Bronchial epithelial cell (primary cell): ENCODE data around the gene PIAS4. TPM values are rescaled to one million over a fixed set of nuclear protein-coding genes. Genes with fewer than 3 reads are reported as not detected.

Experiments
- DNase-seq: peaks from one replicate; pipeline ENCODE4 v3.0.0-alpha.2; 2010; ENCODE audit warnings: low read depth
- FAIRE-seq: peaks from 2 replicates; lab custom pipeline; 2011; peaks lifted over from hg19 to GRCh38; lab: Jason Lieb, UNC
- H3K27me3 ChIP-seq: 2 replicates; pipeline ENCODE4 v1.5.1; 2011; ENCODE audit warnings: low read length; ENCODE audit not compliant: control insufficient read depth, insufficient read depth
- H3K36me3 ChIP-seq: 2 replicates; pipeline ENCODE4 v1.5.1; 2011; ENCODE audit warnings: low read length; ENCODE audit not compliant: control insufficient read depth, insufficient read depth
- H3K4me3 ChIP-seq: 2 replicates; pipeline ENCODE4 v1.5.1; 2011; ENCODE audit warnings: mild to moderate bottlenecking, low read depth, low read length, control low read depth
- total RNA-seq: library from RNA; depleted of rRNA; stranded (reverse); fragments of >200 nt; gene quantifications from 2 replicates; pipeline ENCODE4 v1.2.1, GENCODE V29; 2014
- TF ChIP-seq, protein P1 (sequence below): IDR thresholded peaks from 2 replicates; pipeline ENCODE4 v1.5.1; 2011; ENCODE audit warnings: mild to moderate bottlenecking, moderate library complexity, low read length, control low read depth, inconsistent platforms; ENCODE audit not compliant: insufficient read depth, severe bottlenecking

PIAS4 gene
- total RNA-seq, 1 donor from 2014 or later, result 10.0 TPM

DNA sequence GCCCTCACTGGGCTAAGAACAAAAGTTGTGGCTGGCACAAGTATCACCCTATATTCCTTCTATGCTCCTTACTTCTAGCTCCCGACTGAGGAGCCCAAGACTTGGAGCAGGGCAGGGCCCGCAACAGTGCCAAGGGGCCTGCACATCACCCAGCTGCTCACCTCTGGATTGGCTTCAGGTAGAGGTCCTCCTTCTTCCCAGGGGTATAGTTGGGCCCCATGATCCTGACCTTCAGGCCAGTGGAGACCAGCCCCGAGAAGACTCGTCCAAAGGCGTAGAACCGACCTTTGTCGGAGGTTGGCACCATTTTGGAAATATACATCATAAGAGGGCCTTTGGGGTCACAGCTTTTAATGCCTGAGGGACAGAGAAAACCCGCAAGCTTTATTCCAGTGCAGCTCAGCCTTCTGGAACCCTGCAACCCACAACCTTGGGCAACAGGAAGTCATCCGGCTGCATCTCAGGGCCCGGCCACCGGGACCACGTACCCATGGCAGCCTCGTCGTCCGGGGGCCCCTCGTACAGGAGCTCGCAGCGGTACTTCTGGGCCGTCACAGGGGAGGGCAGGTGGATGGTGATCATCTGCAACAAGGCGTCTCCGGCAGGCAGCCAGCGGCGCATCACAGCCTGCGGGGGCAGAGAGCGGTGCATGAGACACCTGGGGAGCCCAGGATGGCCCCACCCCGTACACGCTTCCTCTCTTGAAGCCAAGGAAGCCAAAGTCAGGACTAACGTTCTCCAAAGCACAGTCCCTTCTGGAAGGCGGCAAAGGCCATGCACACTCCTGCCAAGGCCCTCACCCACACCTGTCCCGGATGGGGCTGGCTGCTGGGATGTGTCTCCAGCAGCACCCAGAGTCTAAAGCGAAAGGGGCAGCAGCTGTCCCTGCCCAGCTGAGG lies 26.9 kb upstream of the PIAS4 start:
- DNase-seq (no peak), FAIRE-seq (no peak)
- TF ChIP-seq, protein P1, sequence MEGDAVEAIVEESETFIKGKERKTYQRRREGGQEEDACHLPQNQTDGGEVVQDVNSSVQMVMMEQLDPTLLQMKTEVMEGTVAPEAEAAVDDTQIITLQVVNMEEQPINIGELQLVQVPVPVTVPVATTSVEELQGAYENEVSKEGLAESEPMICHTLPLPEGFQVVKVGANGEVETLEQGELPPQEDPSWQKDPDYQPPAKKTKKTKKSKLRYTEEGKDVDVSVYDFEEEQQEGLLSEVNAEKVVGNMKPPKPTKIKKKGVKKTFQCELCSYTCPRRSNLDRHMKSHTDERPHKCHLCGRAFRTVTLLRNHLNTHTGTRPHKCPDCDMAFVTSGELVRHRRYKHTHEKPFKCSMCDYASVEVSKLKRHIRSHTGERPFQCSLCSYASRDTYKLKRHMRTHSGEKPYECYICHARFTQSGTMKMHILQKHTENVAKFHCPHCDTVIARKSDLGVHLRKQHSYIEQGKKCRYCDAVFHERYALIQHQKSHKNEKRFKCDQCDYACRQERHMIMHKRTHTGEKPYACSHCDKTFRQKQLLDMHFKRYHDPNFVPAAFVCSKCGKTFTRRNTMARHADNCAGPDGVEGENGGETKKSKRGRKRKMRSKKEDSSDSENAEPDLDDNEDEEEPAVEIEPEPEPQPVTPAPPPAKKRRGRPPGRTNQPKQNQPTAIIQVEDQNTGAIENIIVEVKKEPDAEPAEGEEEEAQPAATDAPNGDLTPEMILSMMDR, result no peak
- Histone ChIP-seq H3K36me3 (peaks cover 82% of the 10 kb centered on the region), H3K27me3 (no peaks in the 10 kb centered on the region), H3K4me3 (no peak overlapping the region)

DNA sequence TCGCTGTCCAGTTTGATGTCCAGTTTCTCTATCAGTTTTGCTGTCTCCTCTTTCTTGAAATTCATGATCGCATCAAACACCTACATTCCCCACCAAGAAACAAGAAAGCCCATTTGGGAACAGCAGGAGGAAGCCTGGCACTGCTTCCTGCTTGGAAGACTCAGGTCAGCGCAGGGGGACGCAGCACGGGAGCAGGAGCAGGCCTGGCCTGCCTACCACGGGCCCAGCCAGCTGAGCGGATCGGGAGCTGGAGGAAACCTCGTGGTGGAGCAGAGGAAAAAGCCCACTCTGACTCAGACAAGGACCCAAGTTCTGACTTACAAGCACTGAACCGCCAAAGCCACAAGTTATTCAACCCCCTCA lies 26.2 kb upstream of the PIAS4 start:
- DNase-seq, result no peak
- TF ChIP-seq, protein P1, result no peak
- H3K27me3 ChIP-seq, result no peaks in the 10 kb centered on the region
- FAIRE-seq, result no peak
- no peak overlapping the region for H3K4me3 ChIP-seq
- H3K36me3 ChIP-seq, result peaks cover 76% of the 10 kb centered on the region

DNA sequence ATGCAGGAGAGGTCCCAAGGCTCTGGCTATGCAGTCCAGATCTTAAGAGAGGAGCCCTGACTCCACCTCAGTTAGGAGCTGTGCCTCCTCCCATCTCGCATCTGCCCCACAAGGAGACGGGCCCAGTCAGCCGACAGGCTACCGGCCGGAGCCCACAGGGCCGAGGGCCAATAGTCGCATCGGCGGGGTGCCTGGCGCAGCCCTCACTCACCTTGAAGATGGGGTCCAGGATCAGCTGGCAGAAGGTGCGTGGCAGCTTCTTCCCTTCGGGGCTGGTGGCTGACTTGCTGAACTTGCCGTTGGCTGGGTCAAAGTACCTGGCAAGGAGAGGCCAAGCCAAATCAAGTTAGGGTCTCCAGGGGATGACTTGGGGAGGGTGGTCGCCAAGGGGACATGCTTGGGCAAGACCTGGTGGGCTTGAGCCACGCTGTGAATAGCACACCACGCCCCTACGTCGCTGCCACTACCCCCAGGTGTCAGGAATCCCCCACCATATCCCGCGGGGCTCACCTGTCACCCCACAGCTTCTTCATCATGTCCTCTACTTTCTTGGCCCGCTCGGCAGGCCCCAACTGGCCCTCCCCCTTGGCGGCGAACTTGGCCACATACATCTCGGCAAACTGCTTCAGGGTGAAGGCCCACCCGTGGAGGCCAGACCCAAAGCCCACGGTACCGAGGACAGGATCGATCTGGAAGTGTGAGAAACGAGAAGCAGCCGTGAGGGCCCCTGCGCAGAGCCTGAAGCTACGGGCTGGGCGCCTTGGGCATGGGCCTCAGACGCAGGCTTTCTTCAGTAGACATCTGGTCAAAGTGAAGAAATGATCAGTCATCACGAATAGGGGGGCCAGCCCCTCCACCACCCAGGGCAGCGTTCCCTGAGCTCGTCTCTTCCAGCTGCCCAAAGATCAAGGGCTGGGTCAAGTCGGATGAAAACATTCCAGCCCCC lies 25.5 kb upstream of the PIAS4 start:
- H3K36me3 ChIP-seq, result peaks cover 70% of the 10 kb centered on the region
- no peak for FAIRE-seq
- TF ChIP-seq, protein P1, result no peak

DNA sequence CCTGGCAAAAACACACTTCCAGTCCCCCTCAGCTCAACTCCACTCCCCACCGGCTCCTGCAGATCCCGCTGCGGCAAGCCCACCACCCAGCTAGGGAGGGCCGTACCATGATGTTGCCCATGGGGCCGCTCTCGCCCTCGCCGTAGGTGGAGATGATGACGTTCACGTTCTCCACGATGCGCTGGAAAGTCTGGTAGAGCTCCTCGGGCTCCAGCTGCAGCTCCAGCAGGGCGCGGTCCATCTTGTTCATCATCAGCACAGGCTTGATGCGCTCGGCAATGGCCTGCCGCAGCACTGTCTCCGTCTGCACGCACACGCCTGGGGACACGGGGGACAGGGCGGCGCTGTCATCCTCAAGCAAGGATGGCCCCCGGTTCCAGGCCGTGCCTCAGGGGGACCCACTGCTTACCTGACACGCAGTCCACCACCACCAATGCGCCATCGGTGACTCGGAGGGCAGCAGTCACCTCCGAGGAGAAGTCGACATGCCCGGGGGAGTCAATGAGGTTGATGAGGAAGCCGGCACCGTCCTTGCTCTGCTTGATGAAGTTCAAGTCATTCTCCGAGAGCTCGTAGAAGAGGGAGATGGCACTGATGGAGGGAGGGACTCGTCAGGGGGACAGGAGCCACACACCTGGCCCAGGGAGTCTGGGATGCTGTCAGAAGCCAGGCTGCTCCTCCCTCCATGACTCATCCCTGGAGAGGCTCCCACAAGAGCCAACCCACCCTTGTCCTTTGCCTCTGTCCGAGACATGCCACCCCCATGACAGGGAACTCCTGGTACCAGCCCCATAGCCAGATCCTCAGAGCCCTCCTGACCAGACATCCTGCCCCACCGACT lies 24.6 kb upstream of the PIAS4 start:
- peaks cover 61% of the 10 kb centered on the region for H3K36me3 ChIP-seq
- FAIRE-seq, result no peak
- TF ChIP-seq, protein P1, result no peak
- H3K27me3 ChIP-seq, result no peaks in the 10 kb centered on the region
- peak; percentile 71 for DNase-seq
- H3K4me3 ChIP-seq, result peak overlapping the region; percentile 78

More for the DNA sequence above, 25.5 kb upstream of the PIAS4 start:
- DNase-seq, result no peak
- H3K27me3 ChIP-seq, result no peaks in the 10 kb centered on the region
- no peak overlapping the region for H3K4me3 ChIP-seq

DNA sequence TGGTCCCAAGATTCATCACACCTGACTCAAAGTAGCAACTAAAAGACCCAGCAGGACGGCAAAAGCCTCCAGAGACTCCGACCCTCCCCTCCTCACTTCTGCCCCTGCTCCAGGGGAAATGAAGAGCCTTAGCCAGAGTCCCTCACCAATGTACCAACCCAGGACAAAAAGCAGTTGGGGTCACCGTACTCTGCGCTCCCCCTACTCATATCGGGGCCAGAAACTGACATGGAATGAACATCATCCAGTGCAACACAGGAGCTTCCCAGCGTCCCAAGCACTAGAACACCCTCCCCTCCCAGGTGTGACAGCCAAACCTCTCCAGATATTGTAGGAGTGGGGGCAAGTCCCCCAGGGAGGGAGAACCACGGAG lies 24.0 kb upstream of the PIAS4 start:
- TF ChIP-seq, protein P1, result no peak
- Histone ChIP-seq H3K4me3 (peak overlapping the region; percentile 78), H3K36me3 (peaks cover 56% of the 10 kb centered on the region), H3K27me3 (no peaks in the 10 kb centered on the region)
- FAIRE-seq (no peak), DNase-seq (no peak)
